CD4-positive, alpha-beta T cell (primary cell): ENCODE data around the gene INO80. TPM values are rescaled to one million over a fixed set of nuclear protein-coding genes. Genes with fewer than 3 reads are reported as not detected.

Experiments
- ATAC-seq: fragments of 200-7000 bp; cut with Tn5 transposase; one replicate; pipeline ENCODE4 v1.10.0; 2022; ENCODE audit warnings: mild to moderate bottlenecking; ENCODE audit not compliant: poor library complexity
- CTCF ChIA-PET: fragments of 350-600 bp; sonication (Branson Sonifier 250); formaldehyde crosslinking; loops from one replicate; lab custom pipeline; 2021; ENCODE audit warnings: antibody characterized with exemption, inconsistent platforms; lab: Charles Lee
- POLR2A ChIA-PET: fragments of 350-600 bp; sonication (Branson Sonifier 250); formaldehyde crosslinking; loops from one replicate; lab custom pipeline; 2021; ENCODE audit warnings: antibody characterized with exemption, inconsistent platforms; lab: Charles Lee
- DNase-seq, 14 experiments: peaks; one replicate each; pipeline ENCODE4 v3.0.0-alpha.2; 2013 to 2020; ENCODE audit warnings: mixed read lengths in 2 of 14
- H3K27ac ChIP-seq, 2 donors: one replicate each; pipeline versions ENCODE4 v1.5.1 to v1.7.0; 2013; ENCODE audit warnings: low read length in 2 of 2, low read depth in 1 of 2, mild to moderate bottlenecking in 1 of 2
- H3K27me3 ChIP-seq, 2 experiments: 1 replicate in 1 of 2; 2 replicates in 1 of 2; pipeline versions ENCODE4 v1.6.1 to v1.7.0; 2013; ENCODE audit warnings: low read length in 2 of 2, control low read depth in 1 of 2, mild to moderate bottlenecking in 1 of 2, moderate library complexity in 1 of 2; ENCODE audit not compliant: insufficient read depth in 2 of 2, control insufficient read depth in 1 of 2
- H3K36me3 ChIP-seq: one replicate; pipeline ENCODE4 v1.6.1; 2013; ENCODE audit warnings: low read length, control low read depth; ENCODE audit not compliant: insufficient read depth
- H3K4me1 ChIP-seq: one replicate; pipeline ENCODE4 v1.6.1; 2013; ENCODE audit warnings: low read length, control low read depth; ENCODE audit not compliant: insufficient read depth
- H3K4me3 ChIP-seq: one replicate; pipeline ENCODE4 v1.5.1; 2013; ENCODE audit warnings: mild to moderate bottlenecking, low read length, moderate library complexity
- H3K9me3 ChIP-seq, 2 experiments: 1 replicate in 1 of 2; 2 replicates in 1 of 2; pipeline versions ENCODE4 v1.6.1 to v1.7.0; 2013; ENCODE audit warnings: low read length in 2 of 2, mild to moderate bottlenecking in 2 of 2, control low read depth in 1 of 2, moderate library complexity in 1 of 2; ENCODE audit not compliant: control insufficient read depth in 1 of 2, insufficient read depth in 1 of 2
- H3K27ac Mint-ChIP-seq: one replicate; pipeline ENCODE4 v1.8.0; 2020; ENCODE audit warnings: mixed read lengths
- H3K27me3 Mint-ChIP-seq: one replicate; pipeline ENCODE4 v1.8.0; 2021; ENCODE audit warnings: mixed read lengths
- H3K36me3 Mint-ChIP-seq: one replicate; pipeline ENCODE4 v1.8.0; 2021; ENCODE audit warnings: low read depth, mixed read lengths
- H3K4me1 Mint-ChIP-seq: one replicate; pipeline ENCODE4 v1.8.0; 2021; ENCODE audit warnings: low read depth, mixed read lengths
- H3K4me3 Mint-ChIP-seq: one replicate; pipeline ENCODE4 v1.8.0; 2020; ENCODE audit warnings: mild to moderate bottlenecking, mixed read lengths
- H3K9me3 Mint-ChIP-seq: one replicate; pipeline ENCODE4 v1.8.0; 2020; ENCODE audit warnings: mixed read lengths
- intact Hi-C, 2 experiments: fragments of 100-400 bp; cut with DNase I in 1 of 2; cut with micrococcal nuclease in 1 of 2; formaldehyde crosslinking; loops; one replicate each; pipeline versions ENCODE4 v1.15.1 to v1.9.0; 2023 to 2025; cut with DNase I, micrococcal nuclease
- total RNA-seq, 174 experiments: library from RNA in 2 of 174; stranded (reverse) in 2 of 174; gene quantifications; one replicate each; pipeline ENCODE4 v1.2.3 and lab custom pipeline; 2021 to 2026
- TF ChIP-seq, protein P1 (sequence below): fragments of 200-600 bp; IDR thresholded peaks from one replicate; pipeline ENCODE4 v1.8.0; 2022; ENCODE audit warnings: antibody characterized with exemption, mild to moderate bottlenecking

INO80 gene
- total RNA-seq, 2 experiments from 2014 or later: 20.3 to 22.9 TPM

DNA sequence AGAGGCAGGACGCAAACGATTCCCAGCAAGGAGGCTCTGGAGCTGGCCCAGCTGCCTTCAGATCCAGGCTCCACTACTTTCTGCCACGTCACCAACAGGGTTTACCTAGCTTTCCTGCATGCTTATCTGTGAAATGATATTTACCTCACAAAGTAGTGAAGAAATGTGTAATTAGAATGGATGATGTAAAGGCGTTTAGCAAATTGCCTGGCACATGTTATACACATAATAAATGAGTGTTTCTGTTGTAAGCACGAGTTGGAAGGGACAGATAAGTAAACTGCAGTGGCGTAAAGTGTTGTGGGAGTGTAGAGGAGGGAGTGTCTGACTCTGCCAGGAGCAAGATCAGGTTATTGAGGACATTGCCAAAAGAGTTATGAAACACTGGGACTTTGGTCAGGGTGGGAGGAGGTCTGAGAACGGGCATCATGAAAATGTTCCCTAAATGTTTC lies 166.3 kb downstream of the INO80 start:
- no peaks in the 10 kb centered on the region for H3K36me3 ChIP-seq
- no peak overlapping the region for H3K4me3 Mint-ChIP-seq
- H3K4me1 ChIP-seq: peaks cover 18% of the 10 kb centered on the region
- no peak overlapping the region for H3K4me3 ChIP-seq
- intact Hi-C loops: loop anchor here in 1 of 2 experiments (5.0 to 10.0 kb wide), 6 partner anchors 45 to 455 kb away; partner anchors contain the start of genes CHP1, EXD1, INO80 and KNL1
- H3K27me3 ChIP-seq: peaks cover 0 to 4% of the 10 kb centered on the region in 2 experiments
- CTCF ChIA-PET: interaction anchor here (1.2 to 1.4 kb wide), 2 partner anchors 19 to 45 kb away, joined by 3 to 4 read pairs; no protein-coding TSS in a partner anchor
- no peaks in the 10 kb centered on the region for H3K27me3 Mint-ChIP-seq
- H3K27ac Mint-ChIP-seq: no peak overlapping the region
- TF ChIP-seq, protein P1, sequence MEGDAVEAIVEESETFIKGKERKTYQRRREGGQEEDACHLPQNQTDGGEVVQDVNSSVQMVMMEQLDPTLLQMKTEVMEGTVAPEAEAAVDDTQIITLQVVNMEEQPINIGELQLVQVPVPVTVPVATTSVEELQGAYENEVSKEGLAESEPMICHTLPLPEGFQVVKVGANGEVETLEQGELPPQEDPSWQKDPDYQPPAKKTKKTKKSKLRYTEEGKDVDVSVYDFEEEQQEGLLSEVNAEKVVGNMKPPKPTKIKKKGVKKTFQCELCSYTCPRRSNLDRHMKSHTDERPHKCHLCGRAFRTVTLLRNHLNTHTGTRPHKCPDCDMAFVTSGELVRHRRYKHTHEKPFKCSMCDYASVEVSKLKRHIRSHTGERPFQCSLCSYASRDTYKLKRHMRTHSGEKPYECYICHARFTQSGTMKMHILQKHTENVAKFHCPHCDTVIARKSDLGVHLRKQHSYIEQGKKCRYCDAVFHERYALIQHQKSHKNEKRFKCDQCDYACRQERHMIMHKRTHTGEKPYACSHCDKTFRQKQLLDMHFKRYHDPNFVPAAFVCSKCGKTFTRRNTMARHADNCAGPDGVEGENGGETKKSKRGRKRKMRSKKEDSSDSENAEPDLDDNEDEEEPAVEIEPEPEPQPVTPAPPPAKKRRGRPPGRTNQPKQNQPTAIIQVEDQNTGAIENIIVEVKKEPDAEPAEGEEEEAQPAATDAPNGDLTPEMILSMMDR: no peak
- DNase-seq (no peak), ATAC-seq (no peak)
- no peaks in the 10 kb centered on the region for H3K9me3 ChIP-seq
- POLR2A ChIA-PET: no interaction called here
- peaks cover 9% of the 10 kb centered on the region for H3K36me3 Mint-ChIP-seq
- H3K4me1 Mint-ChIP-seq: peaks cover 10% of the 10 kb centered on the region
- H3K9me3 Mint-ChIP-seq: no peaks in the 10 kb centered on the region
- H3K27ac ChIP-seq: no peak overlapping the region

DNA sequence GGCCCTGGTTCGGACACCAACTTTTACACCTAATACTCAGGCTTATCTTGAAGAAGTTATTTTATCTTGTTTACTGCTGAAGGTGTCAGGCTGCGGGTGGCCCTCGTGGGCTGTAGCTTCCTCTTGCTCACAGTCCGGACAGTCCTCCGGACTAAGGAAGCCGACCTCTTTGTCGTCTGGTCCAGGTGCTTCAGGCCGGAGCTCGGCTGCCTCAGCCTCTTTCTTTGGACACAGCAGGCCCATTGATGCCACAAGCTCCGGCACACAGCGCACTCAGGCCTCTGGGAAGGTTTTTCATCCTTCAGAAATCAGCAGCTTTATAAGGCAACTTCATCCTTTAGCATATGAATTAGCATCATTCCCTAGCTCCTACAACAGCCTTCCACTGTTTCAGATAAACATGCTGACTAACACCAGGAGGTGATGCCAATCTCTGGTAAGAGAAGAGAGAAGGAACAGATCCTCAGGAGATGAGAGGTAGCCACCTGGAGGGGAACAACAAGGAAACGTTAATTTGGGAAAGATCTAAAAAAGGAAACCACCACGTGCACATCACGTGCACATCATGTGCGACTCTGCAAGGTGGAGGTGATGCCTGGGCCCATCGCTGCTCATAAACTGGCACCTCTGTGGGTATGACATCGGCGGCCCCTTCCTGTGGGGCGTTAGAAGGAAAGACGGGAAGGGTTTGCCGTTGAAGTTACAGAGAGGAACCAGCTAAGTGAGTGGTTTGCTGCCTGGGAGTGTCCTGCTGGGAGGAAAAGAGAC lies 167.2 kb downstream of the INO80 start:
- peaks cover 5% of the 10 kb centered on the region for H3K36me3 Mint-ChIP-seq
- ChIA-PET CTCF (interaction anchor here (1.2 to 1.4 kb wide), 2 partner anchors 19 to 45 kb away, joined by 3 to 4 read pairs; no protein-coding TSS in a partner anchor), POLR2A (no interaction called here)
- no peak for ATAC-seq
- peaks cover 18% of the 10 kb centered on the region for H3K4me1 ChIP-seq
- DNase-seq: no peak
- H3K27me3 ChIP-seq: peaks cover 0 to 4% of the 10 kb centered on the region in 2 experiments
- H3K27ac ChIP-seq: no peak overlapping the region
- no peak overlapping the region for H3K4me3 ChIP-seq
- intact Hi-C loops: no loop called here
- no peak overlapping the region for H3K4me3 Mint-ChIP-seq
- no peaks in the 10 kb centered on the region for H3K36me3 ChIP-seq
- no peaks in the 10 kb centered on the region for H3K9me3 Mint-ChIP-seq
- H3K27ac Mint-ChIP-seq: no peak overlapping the region
- TF ChIP-seq, protein P1: no peak
- peaks cover 10% of the 10 kb centered on the region for H3K4me1 Mint-ChIP-seq
- H3K27me3 Mint-ChIP-seq: no peaks in the 10 kb centered on the region
- no peaks in the 10 kb centered on the region for H3K9me3 ChIP-seq

DNA sequence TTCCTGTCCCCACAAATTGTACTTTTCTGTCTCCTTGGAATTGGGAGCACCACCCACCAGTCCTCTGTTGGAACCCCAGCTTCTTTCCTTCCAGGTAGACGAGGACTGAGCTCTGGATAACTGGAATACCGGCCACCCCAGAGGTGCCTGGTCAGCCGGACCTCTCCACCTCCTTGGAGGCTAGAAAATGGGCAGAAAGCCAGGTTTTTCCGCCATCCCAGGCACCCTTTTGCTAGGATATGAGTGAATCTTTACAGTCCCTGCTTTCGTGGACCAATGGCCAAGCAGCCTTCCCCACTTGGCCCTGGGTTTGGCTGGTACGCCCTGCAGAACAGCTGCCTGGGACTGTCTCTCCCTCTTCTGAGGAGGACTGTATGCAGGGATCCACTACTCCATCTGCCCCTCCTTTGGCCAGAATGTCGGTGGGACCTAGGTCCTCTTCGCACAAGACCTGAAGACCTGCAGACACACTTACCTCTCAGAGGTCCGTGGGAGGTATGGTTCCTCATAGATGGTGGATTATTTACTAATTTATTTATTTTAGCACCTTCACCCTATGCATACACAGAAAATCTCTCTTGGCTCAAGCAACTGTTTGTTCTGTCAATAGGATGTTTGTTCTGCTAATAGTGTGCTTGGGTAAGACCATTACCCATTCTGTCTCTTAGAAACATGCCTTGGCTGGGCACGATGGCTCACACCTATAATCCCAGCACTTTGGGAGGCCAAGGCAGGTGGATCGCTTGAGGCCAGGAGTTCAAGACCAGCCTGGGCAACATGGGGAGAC lies 171.4 kb downstream of the INO80 start:
- H3K27ac ChIP-seq: no peak overlapping the region
- H3K36me3 ChIP-seq: no peaks in the 10 kb centered on the region
- no peaks in the 10 kb centered on the region for H3K9me3 Mint-ChIP-seq
- H3K4me3 ChIP-seq: no peak overlapping the region
- POLR2A ChIA-PET: no interaction called here
- peak overlapping the region; percentile 31 for H3K4me3 Mint-ChIP-seq
- H3K36me3 Mint-ChIP-seq: no peaks in the 10 kb centered on the region
- CTCF ChIA-PET: no interaction called here
- intact Hi-C loops: no loop called here
- DNase-seq: no peak
- H3K27ac Mint-ChIP-seq: no peak overlapping the region
- no peak for ATAC-seq
- H3K4me1 ChIP-seq: peaks cover 38% of the 10 kb centered on the region
- H3K4me1 Mint-ChIP-seq: peaks cover 31% of the 10 kb centered on the region
- TF ChIP-seq, protein P1: no peak
- H3K27me3 ChIP-seq: peaks cover 0 to 4% of the 10 kb centered on the region in 2 experiments
- H3K27me3 Mint-ChIP-seq: no peaks in the 10 kb centered on the region
- H3K9me3 ChIP-seq: no peaks in the 10 kb centered on the region
